GM18505 (cell line): Measurements from ENCODE around the gene PRKAA1.
"Not testable (repeated sequence)": the region's sequence is repeated elsewhere in the genome, so short reads cannot be mapped to it uniquely, and the experiment has no call there.

Experiments
- ATAC-seq: cut with Tn5 transposase; IDR thresholded peaks from one replicate; pipeline ENCODE4 v1.9.1; 2021; ENCODE audit not compliant: unreplicated experiment
- POLR2A ChIP-seq: IDR thresholded peaks from 4 replicates; pipeline ENCODE4 v1.6.1; 2011; ENCODE audit warnings: borderline replicate concordance; ENCODE audit not compliant: insufficient read depth, insufficient read length; ENCODE audit errors: extremely low read depth

Gene PRKAA1

GRCh38 chr5:40829748-40830533 lies 31.8 kb upstream of the PRKAA1 start:
- no peak for TF ChIP-seq POLR2A
- ATAC-seq = no peak

GRCh38 chr5:40828690-40829661 lies 30.8 kb upstream of the PRKAA1 start:
- no peak for ATAC-seq
- peak; percentile 55 for TF ChIP-seq POLR2A

GRCh38 chr5:40828021-40828631 lies 30.0 kb upstream of the PRKAA1 start:
- peak; percentile 33 for TF ChIP-seq POLR2A
- ATAC-seq = no peak

- TF ChIP-seq POLR2A = peak; percentile 44
Measured at GRCh38 chr5:40827188-40827977, 29.2 kb upstream of the PRKAA1 start.

GRCh38 chr5:40826489-40827187 lies 28.5 kb upstream of the PRKAA1 start:
- TF ChIP-seq POLR2A = peak; percentile 24
- ATAC-seq = no peak

More at GRCh38 chr5:40827188-40827977, 29.2 kb upstream of the PRKAA1 start:
- ATAC-seq = no peak

- ATAC-seq = not testable (repeated sequence)
Measured at GRCh38 chr5:40825461-40826043, 27.4 kb upstream of the PRKAA1 start.

- ATAC-seq = no peak
- no peak for TF ChIP-seq POLR2A
Measured at GRCh38 chr5:40823459-40823858, 25.3 kb upstream of the PRKAA1 start.

GRCh38 chr5:40813698-40814281 lies 15.6 kb upstream of the PRKAA1 start:
- ATAC-seq = no peak
- no peak for TF ChIP-seq POLR2A

GRCh38 chr5:40812125-40812524 lies 14.0 kb upstream of the PRKAA1 start:
- no peak for ATAC-seq
- no peak for TF ChIP-seq POLR2A

GRCh38 chr5:40801771-40802562 lies 3.8 kb upstream of the PRKAA1 start:
- no peak for TF ChIP-seq POLR2A
- ATAC-seq = no peak

GRCh38 chr5:40799258-40799657 lies 1.1 kb upstream of the PRKAA1 start:
- TF ChIP-seq POLR2A = no peak
- no peak for ATAC-seq
